ENCODE data around the gene CST4.
"Not testable (repeated sequence)": the region's sequence is repeated elsewhere in the genome, so short reads cannot be mapped to it uniquely, and the experiment has no call there.

The CST4 gene

DNA sequence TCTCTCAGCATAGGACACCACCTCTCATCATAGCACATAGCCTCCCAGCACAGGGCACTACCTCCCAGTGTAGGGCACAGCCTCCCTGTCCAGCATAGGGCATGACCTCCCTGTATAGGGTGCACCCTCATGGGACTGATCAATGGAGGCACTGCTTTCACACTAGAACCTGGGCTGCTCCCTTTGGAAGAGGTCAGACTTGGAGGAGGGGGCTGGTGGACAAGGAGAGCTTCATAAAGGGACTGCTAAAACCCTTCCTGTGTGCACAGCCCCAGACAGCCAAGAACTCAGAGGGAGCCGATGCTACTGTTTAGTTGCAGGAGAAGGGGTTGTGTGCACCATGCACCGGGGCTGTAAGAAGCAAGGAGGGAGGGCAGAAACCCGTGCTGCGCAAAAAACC lies 21.9 kb upstream of the CST4 start:
- TF ChIP-seq, protein P1, sequence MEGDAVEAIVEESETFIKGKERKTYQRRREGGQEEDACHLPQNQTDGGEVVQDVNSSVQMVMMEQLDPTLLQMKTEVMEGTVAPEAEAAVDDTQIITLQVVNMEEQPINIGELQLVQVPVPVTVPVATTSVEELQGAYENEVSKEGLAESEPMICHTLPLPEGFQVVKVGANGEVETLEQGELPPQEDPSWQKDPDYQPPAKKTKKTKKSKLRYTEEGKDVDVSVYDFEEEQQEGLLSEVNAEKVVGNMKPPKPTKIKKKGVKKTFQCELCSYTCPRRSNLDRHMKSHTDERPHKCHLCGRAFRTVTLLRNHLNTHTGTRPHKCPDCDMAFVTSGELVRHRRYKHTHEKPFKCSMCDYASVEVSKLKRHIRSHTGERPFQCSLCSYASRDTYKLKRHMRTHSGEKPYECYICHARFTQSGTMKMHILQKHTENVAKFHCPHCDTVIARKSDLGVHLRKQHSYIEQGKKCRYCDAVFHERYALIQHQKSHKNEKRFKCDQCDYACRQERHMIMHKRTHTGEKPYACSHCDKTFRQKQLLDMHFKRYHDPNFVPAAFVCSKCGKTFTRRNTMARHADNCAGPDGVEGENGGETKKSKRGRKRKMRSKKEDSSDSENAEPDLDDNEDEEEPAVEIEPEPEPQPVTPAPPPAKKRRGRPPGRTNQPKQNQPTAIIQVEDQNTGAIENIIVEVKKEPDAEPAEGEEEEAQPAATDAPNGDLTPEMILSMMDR (conservative IDR thresholded peaks at IDR 0.05; ENCODE audit: low read depth), result no peak

DNA sequence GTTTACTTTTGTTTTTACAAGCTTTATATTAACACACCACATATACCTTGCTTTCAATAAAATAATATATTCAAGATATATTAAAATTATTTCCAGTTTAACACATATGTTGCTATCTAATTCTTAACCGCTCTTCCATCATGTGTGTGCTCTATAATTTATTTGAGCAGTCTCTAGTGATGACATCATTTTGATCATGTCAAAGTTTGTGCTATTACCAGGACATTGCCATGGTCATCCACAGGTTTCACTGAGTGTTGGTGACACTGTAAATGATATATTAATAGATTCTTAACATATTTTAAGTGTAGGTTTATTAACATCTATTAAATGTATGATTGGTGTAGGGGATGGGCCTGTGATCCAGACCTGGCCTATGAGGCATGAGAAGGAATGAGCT lies 17.1 kb upstream of the CST4 start:
- no peak for DNase-seq (ENCODE audit: low spot score)
- POLR2A ChIA-PET (ENCODE audit: low non-redundant PET), result no interaction called here
- TF ChIP-seq, protein P1 (conservative IDR thresholded peaks at IDR 0.05; ENCODE audit: low read depth), result no peak
- no peak overlapping the region for H3K27ac ChIP-seq
- CTCF ChIA-PET, result no interaction called here

More for the DNA sequence above, 21.9 kb upstream of the CST4 start:
- CTCF ChIA-PET, result no interaction called here
- POLR2A ChIA-PET (ENCODE audit: low non-redundant PET), result no interaction called here
- H3K27ac ChIP-seq, result no peak overlapping the region
- no peak for DNase-seq (ENCODE audit: low spot score)

DNA sequence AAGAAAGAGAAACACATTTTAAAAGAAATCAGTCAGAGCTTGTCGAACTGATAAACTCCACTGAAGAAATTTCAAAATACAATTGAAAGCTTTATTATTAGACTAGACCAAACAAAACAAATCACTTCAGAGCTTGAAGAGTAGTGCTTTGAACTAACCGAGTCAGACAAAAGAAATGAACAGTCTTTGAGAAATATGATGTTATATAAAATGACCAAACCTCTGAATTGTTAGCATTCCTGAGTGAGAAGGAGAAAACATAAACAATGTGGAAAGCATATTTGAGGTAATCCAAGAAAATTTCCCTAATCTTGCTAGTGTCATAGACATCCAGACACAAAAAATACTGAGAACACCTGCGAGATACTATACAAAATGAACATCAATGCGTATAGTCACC lies 13.2 kb upstream of the CST4 start:
- ChIA-PET CTCF (no interaction called here), POLR2A (ENCODE audit: low non-redundant PET) (no interaction called here)
- H3K27ac ChIP-seq, result no peak overlapping the region
- TF ChIP-seq, protein P1 (conservative IDR thresholded peaks at IDR 0.05; ENCODE audit: low read depth), result no peak
- no peak for DNase-seq (ENCODE audit: low spot score)

DNA sequence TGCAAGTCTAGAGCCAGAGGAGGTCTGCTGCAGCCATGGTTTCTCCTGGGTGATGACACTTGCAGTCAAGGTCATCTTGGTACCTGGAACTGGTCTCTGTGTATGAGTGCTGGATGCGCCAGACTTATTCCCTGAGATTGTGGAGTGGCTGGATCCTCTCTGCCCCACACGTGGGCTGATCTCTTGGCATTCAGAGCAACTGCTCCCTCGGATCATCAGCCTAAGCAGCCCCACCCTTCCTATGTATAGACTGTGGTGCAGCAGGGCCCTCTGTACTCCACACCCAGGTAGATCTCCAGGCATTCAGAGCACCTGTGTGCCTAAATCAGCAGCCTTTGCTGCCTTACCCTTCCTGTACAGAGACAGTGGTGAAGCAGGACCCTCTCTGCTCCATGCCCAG lies 12.1 kb upstream of the CST4 start:
- ChIA-PET CTCF (no interaction called here), POLR2A (ENCODE audit: low non-redundant PET) (no interaction called here)
- DNase-seq (ENCODE audit: low spot score), result no peak
- TF ChIP-seq, protein P1 (conservative IDR thresholded peaks at IDR 0.05; ENCODE audit: low read depth), result no peak
- H3K27ac ChIP-seq, result no peak overlapping the region

DNA sequence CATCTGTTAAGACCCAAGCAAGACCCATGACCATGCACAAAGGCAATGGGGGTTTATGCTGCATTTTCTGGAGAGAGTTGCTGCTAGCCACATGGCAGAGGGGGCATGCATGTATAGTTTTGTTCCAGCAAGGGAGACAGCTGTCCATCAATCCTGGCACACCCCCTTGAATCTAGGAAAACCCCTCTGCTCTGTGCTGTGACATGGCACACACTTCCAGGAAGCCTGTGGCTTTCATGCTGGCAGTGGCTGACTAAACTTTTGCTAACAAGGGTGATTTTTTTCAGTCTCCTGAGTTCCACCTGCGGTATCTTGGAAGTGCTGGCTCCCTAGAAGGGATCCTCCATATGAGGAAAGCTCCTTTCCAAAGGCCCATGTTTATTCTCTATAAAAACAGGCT lies 9.1 kb upstream of the CST4 start:
- no peak for DNase-seq (ENCODE audit: low spot score)
- CTCF ChIA-PET, result no interaction called here
- POLR2A ChIA-PET (ENCODE audit: low non-redundant PET), result no interaction called here
- TF ChIP-seq, protein P1 (conservative IDR thresholded peaks at IDR 0.05; ENCODE audit: low read depth), result no peak
- H3K27ac ChIP-seq, result no peak overlapping the region

DNA sequence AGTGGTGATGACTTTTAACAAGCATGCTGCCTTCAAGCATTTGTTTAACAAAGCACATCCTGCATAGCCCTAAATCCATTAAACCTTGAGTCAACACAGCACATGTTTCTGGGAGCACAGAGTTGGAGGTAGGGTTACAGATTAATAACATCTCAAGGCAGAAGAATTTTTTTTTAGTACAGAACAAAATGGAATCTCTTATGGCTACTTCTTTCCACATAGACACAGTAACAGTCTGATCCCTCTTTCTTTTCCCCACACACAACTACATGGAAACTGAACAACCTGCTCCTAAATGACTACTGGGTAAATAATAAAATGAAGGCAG lies 6.2 kb upstream of the CST4 start:
- DNase-seq (ENCODE audit: low spot score); H3K27ac ChIP-seq; POLR2A ChIA-PET (ENCODE audit: low non-redundant PET); CTCF ChIA-PET: not testable (repeated sequence)

DNA sequence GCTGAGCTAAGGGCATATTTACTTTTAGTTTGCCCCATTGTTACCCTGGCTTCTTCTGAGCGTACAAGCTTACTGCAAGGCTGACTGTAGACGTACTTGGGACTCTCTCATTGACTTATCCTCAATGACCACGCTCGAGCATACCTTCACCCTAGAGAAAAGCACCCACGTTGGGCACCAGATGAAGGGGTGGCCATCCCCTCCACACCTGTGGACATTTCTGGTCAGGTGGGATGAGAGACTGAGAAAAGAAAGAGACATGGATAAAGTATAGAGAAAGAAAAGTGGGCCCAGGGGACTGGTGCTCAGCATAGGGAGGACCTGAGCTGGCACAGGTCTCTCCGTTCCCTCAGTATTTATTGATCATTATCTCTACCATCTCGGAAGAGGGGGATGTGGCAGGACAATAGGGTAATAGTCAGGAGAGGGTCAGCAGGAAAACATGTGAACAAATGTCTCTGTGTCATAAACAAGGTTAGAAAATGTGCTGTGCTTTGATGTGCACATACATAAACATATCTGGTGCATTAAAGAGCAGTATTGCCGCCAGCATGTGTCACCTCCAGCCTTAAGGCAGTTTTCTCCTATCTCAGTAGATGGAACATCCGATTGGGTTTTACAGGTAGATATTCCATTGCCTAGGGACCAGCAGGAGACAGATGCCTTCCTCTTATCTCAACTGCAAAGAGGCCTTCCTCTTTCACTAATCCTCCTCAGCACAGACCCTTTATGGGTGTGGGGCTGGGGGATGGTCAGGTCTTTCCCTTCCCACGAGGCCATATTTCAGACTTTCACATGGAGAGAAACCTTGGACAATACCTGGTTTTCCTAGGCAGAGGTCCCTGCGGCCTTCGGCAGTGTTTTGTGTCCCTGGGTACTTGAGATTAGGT lies 5.6 kb upstream of the CST4 start:
- POLR2A ChIA-PET (ENCODE audit: low non-redundant PET); H3K27ac ChIP-seq; DNase-seq (ENCODE audit: low spot score): not testable (repeated sequence)
- CTCF ChIA-PET, result interaction anchor here (0.6 kb wide), 1 partner anchor 399 kb away, joined by 3 read pairs; no protein-coding TSS in a partner anchor

DNA sequence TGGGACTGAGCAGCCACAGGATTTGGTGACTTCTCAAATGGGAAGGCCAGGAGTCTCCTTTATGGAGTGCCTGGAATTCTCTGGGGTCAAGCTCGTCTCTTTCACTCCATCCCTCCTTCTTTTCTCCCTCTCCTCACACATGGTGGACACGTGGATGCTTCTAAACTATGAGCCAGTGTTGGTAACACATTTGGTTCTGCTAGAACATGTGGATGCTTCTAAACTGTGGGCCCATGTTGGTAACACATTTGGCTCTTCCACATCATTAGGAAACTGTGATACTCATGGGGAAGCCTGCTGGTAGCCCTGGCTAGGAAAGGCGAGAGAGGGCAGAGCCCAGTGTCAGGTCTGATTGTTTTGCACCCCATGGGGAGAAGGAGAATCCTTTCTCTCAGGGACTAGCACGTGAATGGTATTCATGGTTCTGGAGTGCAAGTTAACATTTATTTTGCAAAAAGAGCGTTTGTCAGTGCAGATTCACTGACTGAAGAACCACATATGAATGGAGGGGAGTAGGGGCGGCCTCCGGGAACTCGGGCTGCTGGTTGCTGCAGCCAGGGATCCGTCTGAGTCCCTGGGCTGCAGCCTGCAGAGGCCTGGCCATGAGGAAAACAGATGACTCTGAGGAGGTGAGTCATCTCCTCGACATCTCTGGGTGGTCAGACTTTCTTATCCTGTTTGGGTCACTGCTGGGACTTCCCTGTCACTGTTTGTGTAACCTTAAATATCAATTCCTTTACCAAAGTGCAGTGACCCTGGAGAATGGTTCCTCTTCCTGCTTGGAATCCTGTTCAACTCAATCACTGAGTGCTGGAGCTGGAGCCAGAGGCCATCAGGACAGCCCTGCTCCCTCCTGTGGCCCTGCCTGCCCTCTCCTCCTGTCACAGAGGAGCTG lies 4.1 kb upstream of the CST4 start:
- H3K27ac ChIP-seq; POLR2A ChIA-PET (ENCODE audit: low non-redundant PET); DNase-seq (ENCODE audit: low spot score): not testable (repeated sequence)
- CTCF ChIA-PET, result interaction anchor here (0.6 kb wide), 1 partner anchor 8 kb away, joined by 4 read pairs; no protein-coding TSS in a partner anchor
